ENCODE results near the gene SLC27A5.

- TF ChIP-seq CTCF (IDR thresholded peaks at IDR 0.05) (no peak), POLR2A (IDR thresholded peaks at IDR 0.05) (no peak)
Measured at GRCh38 chr19:58515259-58515658, 3.5 kb upstream of the SLC27A5 start.

All from testis (tissue), 2 donors.